SHP77 (cell line): ENCODE data around the gene COL18A1.

Experiments used
- DNase-seq, 2 experiments: peaks; one replicate each; lab custom pipeline; 2025; lab: John Stamatoyannopoulos, UW

Gene COL18A1

DNA sequence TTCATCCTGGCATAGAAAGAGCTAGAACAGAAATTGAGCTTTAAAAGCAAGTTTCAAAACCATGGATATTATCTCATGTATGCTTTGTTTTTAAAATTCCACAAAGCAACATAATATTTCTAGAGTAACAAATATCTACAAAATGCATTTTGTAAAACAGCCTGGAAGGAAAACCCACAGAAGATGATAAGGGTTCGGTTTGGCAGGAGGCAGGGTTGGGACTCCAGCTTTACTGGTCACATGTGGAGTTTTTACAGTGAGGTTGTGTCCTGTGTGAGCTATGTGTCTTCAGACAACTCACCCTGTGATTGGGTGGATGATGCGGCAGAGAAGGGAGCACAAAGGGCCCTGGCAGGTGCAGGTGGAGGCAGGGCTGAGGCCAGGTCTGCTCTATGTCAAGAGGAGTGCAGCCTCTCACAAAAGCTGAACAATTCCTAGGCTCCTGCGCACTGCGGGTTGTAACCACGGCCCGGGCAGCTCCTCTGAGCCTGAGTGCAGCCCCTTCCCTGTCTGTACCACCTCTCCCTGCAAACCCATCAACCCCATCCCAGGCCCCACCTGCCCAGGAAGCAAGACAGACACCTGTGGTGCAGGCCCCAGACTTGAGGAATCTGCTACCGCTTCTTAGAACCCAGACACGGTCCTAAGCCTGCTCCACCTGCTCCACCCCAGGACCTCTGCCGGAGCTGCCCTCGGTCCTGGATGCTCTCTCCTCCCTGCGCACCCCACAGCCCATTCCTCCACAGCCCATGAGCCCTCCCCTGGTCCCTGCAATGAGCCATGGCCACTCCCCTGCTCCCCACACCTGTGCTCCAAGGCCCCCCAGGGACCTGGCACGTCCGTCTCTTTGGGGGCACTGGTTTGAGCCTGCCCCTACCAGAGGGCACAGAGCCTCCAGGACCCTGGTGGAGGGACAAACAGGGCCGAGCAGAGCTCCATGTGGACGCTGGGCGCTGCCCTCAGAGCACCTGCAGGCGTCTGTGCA is 2.8 kb upstream of the COL18A1 start:
- no peak for DNase-seq

DNA sequence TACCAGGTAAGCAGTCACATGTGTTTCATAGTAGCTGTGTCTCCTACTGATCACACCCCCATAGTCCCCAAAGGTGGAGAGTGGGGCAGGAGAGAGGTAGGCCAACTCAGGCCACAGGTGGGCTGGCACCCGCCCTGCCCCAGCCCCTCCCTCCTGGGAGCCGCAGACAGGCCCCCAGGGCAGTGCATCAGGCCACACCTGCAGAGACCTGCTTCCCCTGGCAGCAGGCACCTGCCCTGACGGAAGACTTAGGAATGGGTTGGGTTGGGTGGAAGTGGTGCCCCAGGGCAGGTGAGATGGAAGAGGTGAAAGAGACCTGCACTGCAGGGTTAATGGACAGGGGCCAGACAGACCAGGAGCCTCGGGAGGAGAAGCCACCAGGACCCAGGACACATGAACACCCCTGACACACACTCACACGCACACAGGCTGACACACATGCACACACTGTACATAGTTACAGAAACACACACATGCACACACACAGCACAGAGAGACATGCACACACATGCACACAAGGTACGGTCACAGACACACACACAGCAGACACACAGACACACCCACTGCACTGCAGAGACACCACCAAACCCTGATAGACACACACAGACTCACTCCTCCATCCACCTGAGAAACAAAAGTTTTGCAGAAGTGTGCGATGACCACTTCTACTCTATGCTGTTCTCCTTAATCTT is 1.7 kb upstream of the COL18A1 start:
- no peak for DNase-seq

DNA sequence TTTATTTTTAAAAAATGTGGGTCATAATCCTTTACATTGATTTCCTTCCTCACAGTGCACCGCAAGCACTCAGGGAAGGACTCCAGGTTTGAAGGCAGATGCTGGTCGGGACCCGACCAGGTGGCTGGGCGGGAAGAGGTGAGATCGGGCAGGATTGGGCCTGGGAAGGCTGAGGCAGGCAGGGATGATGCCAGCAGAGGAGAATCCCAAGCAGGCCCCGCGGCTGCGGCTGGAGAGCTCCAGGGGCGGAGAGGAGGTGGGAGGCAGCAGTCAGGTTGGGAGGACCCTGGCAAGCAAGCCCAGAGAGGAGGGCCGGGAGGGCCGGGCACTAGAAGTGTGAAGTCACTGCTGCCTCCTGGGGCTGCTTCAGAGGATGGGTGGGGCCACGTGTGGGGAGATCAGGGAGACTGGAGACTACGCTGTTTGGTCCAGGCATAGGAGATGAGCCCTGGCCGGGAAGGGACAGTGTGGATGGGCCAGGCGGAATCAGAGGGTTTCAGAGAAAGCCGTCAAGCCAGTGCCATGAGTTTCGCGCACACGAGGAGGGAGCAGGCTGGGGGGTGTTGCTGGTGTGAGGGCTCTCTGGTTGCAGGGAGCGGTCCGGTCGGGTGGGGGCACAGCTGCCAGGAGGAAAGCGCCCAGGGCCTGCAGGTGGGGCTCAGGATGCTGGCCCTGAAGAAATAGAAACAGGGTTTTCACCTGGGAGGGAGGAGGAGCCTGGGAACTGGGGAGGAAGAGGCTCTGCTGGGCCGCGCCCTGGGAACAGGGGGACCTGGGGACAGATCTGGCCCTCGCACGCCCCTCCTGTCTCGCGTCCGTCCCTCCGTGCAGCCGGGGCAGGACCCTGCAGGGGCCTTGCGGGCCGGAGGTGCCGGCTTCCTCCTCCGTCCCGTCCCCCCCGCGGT is 888 bp upstream of the COL18A1 start:
- no peak for DNase-seq

DNA sequence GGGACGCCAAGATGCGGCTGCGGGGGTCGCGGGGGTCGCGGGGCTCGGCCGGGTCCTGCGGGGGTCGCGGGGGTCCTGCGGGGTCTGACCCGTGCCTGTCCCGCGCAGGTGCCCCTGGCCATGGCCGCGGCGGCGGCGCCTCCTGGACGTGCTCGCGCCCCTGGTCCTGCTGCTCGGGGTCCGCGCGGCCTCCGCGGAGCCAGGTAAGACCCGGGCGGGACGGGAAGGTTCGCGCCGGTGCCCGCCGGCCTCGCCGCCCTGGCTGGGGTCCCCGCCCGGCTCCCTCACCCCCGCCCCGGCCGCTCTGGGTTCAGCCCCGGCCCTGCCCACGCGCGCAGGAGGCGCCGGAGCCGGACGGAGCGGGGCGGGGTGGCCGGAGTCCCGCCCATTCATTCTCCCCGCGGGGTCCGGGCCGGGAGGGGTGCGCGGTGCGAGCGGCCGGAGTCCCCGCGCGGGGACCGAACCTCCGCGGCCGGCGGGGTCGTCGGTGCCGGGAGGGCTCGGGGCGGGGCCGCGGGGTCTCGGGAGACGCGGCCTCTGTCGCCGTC is 380 bp downstream of the COL18A1 start:
- DNase-seq = no peak

DNA sequence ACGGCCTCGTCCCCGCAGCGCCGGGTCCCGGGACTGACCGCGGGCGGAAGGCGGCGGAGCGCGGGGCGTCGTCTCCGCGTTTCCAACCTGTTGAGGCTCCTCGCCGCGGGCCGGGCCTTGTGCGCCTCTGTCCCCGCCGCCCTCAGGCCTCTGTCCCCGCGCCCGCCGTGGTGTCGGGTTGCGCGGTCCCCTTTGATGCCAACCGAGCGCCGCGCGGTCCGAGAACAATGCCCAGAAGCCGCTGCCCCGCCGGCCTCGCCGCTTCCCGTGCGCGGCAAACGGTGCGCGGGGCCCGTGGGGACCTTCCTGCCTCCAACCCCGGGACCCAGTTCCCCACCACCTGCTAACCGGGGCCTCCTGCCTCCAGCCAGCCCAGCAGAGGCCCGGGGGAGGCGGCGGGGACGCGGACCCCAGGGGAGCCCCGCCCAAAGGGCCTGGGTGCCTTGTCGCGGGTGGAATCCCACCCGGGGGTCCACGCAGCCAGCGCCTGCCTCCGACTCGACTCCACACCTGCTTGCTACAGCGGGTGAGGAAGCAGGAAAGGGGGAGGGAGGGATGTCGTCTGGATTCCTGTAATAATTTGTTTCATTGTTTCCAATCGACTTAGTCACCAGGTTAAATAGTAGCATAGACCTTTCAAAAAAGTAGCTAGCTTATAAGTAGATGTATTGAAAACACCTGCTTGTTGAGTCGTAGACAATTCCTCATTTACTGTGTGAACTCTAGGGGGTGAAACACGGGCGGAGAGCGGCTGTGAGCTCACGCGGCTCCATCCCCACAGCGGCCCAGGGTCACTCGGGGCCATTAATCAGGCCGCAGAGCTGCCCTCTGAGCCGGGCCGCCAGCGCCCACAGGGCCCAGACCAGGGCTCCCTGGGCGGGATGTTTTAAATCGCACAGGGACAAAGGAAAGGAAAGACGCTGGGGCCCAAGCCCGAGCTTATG is 1.1 kb downstream of the COL18A1 start:
- DNase-seq = no peak

DNA sequence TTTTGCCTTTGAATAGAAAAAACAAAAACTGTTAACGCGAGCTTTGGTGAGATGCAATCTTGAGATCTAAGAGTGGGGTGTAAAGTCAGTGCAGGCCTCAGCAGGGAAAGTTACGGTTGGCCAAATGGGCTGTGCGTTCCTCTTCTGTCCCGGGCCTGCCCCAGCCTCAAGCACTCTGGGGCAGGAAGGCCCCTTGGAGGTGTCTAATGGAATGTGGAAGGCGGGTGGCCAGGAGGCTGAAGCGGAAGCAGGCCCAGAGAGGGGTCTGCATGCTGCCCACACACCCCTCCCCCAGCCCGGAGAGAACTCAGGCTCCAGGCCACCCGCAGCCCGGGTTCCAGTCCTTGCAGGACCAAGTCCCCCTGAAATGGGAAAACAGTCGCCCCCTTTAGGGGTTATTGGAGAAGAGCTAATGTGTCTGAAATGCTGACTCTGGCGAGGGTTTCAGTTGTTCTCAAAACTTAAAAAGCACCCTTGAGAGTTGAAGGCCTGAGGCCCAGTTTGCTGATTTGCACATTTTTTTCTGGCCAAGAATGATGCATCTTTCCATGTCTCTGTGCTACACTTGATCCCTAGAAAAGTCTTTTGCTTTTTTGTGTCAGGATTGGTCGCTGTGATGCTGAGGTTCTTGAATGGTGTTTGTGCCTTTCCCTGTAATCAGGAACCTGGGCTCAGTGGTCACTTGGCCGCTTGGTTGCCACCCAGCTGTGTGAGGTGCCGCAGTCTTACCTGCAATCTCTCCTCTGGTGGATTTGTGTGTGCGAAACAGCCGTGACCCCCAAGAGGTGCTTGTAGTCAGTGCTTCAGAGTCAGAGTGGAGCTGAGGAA is 2.0 kb downstream of the COL18A1 start:
- DNase-seq = no peak

DNA sequence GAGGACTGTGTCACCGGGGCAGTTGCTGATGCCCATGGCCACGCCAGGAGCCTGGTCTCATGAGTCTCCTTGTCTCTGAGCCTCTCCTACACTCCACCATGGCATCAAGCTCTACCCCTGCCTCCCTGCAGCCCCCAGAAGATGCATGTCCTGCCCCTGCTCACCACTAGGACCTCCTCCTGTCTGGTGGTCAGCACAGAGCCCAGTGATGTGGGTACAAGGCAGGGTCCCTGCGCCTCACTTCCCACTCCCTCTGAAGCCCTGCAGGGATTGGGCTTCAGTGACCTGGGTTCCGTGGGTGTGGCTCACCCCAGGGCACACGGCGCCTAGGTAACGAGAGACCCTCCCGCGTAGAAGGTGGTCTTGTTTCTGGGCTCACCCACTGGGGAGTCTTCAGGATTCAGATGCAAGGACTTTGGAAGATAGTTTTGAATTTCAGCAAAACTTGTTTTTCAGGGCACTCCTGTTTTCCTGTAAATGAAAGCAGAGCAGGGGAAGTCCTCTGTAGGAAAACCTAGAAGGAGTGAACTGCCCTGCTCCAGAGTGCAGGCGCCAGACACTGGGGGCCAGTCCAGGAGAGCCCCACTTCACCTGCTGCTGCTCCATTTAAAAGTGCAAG is 2.8 kb downstream of the COL18A1 start:
- DNase-seq = no peak

DNA sequence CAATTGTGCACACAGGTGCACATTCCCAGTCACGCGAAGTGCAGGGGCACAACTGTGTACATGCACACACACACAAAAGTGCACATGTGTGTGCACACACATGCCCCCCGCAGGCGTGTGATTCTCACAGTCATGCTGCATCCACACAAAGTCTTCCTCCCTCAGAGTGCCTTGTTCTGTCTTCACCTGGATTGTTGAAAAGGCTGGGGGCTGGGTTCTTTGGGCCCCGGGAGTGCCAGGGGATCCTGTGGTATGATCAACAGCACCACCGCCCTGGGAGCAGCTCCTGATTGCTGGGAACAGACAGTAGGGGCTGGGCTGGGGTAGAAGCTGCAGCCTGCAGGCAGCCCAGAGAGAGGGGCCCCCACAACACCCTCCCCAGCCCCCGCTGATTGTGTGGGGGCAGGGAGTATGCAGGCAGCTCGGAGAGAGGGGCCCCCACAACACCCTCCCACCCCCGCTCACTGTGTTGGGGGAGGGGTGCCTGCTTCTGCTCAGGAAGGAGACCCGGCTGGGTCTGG is 3.4 kb downstream of the COL18A1 start:
- DNase-seq = no peak

DNA sequence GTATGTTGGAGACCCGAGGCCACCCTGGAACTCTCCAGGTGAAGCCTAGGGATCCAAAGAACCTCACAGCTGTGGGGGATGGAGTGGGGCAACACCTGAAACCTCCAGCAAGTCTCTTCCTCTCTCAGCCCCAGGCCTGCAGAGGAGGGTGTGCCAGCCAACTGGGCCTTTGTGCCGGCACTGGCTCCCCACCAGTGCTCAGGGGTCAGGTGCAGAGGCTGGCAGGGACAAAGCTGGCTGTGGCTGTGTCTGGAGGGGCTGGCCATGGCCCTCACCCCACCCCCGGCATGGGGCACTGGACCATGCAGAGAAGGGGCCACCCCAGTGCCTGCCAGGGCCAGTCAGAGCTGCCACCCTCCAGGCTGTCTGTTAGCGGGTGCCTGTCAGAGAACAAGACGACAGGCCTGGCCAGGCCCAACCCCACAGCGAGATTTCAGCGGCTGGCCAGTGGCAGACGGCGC is 3.9 kb downstream of the COL18A1 start:
- no peak for DNase-seq

DNA sequence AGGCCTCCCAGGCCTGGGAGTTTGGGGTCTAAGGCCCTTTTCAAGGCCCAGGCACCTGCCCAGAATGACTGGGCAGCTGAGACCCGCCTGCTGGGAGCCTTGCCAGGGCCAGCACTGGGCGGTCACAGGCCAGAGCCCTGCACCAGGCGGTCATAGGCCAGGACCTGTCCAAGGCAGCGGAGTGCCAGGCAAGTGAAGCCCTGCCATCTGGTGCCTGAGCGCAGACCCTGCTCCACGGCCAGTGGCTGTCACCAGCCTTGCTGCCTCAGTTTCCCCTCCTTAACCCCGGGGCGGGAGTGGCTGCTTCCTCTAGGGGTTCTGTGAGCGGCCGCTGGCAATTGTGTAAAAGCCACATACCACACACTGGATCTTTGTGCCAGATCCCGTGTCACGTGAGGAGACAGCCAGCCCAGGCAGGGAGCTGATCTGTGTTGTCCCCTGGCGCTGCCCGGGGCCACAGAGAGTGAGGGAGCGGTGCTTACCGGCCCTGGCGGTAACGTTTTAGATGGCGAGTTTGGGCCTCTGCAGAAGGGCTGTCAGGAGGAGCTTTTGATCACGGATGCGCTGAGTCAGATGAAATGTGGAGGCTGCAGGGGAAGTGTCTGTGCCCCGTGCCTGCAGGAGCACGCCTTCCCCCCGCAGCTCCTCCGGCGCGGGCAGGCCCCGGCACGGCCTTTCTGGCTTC is 4.6 kb downstream of the COL18A1 start:
- no peak for DNase-seq

DNA sequence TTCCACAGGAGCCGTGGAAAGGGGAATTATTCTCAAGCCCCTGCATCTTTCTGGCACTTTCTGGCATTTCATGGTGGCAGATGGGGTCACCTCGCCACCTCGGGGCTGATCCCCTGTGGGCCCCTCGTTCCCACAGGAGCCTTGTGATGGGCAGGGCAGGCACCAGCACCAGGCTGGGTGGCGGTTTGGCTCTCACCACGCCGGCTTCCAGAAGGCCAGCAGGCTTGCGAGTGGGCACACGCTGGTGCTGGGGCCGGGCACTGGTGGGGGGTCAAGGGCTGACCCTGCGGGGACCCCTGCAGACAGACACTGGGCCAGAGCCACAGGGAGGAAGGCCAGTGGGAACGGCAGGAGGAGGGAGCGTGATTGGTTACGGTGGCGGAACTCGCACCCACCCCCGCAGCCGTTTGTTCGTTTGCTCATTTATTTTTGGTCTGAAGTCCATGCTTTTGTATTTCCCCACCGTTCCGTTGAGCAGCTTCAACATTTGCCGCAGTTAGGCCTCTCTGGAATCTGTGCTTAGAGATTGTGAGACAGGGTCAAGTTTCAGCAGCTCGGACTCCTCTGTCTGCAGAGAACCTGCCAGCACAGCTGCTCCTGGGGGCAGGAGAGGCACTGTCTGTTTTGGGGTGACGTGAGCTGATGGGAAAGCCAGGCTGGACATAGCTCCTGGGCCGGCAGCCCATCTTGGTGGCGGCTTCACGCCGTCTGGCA is 5.3 kb downstream of the COL18A1 start:
- no peak for DNase-seq

DNA sequence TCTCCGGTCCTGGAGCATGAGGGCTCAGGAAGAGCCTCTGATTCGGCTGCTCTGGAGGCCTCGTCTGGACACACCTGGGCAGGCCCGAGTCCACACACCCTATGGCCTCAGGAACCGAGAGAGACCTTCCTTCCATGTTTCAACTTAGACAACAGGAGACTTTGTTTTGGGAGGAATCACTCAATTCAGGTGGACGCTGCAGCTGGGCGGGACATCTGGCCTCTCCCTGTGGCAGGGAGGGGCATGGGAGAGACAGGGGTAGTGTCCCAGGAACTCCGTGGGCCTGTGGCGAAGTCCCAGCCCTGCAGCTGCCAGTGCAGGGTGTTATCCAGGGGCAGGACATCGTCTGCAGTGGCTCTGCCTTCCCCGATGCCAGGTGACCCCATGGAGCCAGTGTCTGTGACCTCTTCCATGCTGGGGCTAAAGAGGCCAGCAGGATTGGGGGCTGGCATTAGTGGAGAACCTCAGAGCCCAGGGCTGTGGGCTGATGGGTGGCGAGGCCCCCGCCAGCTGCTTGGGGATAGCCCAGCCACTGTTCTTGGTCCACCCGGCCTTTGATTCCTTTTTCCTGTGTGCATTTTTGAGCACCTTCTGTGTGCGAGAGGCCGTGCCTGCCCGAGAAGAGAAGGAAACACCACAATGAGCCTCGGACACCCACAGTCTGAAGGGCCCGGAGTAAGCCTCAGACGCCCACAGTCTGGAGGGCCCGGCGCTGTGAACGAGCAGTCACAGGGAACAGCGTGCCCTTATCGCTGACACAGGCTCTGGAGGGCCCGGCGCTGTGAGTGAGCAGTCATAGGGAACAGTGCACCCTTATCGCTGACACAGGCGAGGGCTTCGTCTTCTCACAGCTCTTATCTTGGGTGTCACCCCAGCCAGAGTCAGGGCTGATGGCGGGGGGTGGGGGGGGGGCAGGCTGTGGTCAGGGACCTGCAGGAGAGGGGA is 6.2 kb downstream of the COL18A1 start:
- no peak for DNase-seq

DNA sequence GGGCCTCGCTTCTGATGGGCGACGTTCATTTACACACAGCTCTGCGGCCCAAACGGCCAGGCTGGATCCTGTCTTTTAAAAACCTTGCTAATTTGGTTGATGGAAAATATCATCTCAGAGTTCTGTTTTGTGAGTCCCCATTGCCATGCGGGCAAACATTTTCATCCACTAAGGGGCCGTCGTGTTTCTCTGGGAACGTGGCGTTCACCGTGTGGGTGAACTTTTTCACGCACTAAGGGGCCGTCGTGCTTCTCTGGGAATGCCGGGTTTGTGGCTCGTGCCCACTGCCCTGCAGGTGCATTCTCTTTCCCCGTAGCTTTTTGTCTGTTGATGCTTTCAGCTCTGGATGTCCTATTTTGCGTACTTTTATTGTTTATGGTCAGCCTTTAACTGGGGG is 6.8 kb downstream of the COL18A1 start:
- no peak for DNase-seq

DNA sequence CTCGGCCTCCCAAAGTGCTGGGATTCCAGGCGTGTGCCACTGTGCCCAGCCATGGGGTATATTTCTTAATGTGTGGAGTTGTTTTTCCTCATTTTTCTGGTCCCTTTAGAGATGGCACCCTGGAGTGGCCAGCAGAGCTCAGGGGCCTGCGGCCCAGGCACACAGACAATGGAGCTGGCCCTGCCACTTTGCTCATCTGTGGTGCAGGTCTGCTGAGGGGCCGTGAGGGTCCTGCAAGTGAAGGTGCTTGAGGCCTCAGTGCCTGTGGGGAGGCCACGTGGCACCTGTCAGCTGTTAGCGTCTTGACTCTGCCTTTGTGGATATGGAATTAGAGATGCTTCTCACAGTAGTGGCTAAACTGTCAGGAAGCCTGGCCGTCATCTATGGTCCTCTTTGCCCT is 7.5 kb downstream of the COL18A1 start:
- DNase-seq = no peak

DNA sequence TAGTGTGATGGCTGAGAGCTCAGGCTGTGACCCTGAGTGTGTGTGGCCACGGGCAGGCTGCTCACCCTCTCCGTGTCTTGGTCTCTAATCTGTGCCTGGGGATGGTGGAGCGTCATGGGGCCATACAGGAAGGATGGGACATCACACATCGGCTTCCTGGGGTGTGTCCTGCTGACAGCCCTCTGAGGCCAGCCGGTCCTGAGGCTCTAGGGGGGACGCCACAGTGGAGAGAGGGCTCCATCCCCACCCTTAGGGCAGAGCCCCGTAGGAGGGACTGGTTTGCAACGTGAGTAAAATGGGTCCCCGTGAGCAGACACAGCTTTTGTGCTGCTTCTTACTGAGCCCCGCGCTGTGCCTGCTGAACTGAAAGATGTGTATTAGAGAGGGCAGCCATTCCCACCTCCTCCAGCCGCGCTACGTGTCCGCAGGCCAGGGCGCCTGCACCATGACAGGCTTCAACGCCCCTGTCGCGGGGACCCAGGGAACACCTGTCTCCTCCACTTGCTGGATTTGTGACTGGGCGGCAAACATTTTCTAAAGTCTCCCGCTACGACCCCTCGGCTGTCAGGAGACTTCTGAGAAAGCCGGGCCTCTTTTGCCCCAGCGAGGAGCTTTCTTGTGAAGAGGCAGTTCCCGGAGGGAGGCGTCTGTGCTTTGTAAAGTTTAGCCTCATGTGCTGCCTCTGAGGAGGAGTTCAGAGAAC is 8.1 kb downstream of the COL18A1 start:
- DNase-seq = no peak

DNA sequence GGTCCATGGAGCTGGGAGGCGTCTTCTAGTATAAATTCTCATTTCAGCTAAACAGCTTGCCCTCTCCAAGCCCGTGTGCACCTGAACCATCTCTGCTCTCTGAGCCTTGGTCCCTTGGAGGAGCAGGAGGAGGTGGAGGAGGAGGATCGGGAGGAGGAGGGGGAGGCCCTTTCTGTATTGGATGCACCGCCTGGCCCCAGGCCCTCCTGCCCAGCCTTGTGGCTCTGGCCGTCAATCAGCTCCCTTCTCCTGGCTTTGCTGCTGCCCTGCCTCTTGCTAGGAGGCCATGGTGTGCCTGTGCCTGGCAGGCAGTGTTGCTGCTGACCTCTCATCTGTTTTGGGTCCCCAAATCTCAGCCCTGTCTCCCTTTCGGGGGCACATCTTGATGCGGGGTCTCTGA is 9.0 kb downstream of the COL18A1 start:
- no peak for DNase-seq
